HS-27A (cell line): ENCODE data around the gene GALNT9.

Source experiments
- DNase-seq: peaks from one replicate; pipeline ENCODE4 v3.0.0-alpha.2; 2012; ENCODE audit warnings: low read depth, missing footprints

The GALNT9 gene

GRCh38 chr12:132180648-132181546 is 148.5 kb downstream of the GALNT9 start:
- no peak for DNase-seq

- no peak for DNase-seq
Observed at GRCh38 chr12:132179431-132180362, 149.7 kb downstream of the GALNT9 start.

GRCh38 chr12:132178801-132179401 is 150.5 kb downstream of the GALNT9 start:
- DNase-seq: no peak

GRCh38 chr12:132178316-132178715 is 151.1 kb downstream of the GALNT9 start:
- DNase-seq: no peak

- no peak for DNase-seq
Observed at GRCh38 chr12:132176920-132177551, 152.4 kb downstream of the GALNT9 start.

GRCh38 chr12:132176385-132176919 is 152.9 kb downstream of the GALNT9 start:
- DNase-seq: no peak

GRCh38 chr12:132175496-132176384 is 153.6 kb downstream of the GALNT9 start:
- DNase-seq: no peak

- DNase-seq: no peak
Observed at GRCh38 chr12:132174839-132175490, 154.4 kb downstream of the GALNT9 start.

GRCh38 chr12:132174015-132174838 is 155.2 kb downstream of the GALNT9 start:
- DNase-seq: no peak

GRCh38 chr12:132173135-132174014 is 156.0 kb downstream of the GALNT9 start:
- DNase-seq: no peak

GRCh38 chr12:132172619-132173018 is 156.8 kb downstream of the GALNT9 start:
- DNase-seq: no peak

- DNase-seq: no peak
Observed at GRCh38 chr12:132171968-132172521, 157.3 kb downstream of the GALNT9 start.

- no peak for DNase-seq
Observed at GRCh38 chr12:132171293-132171967, 158.0 kb downstream of the GALNT9 start.

GRCh38 chr12:132170637-132171292 is 158.6 kb downstream of the GALNT9 start:
- DNase-seq: no peak

GRCh38 chr12:132170094-132170636 is 159.2 kb downstream of the GALNT9 start:
- no peak for DNase-seq

- DNase-seq: no peak
Observed at GRCh38 chr12:132169376-132169775, 160.0 kb downstream of the GALNT9 start.
